GM19035 (cell line): ENCODE measurements around the gene MACO1.
"Not testable (repeated sequence)": the region's sequence is repeated elsewhere in the genome, so short reads cannot be mapped to it uniquely, and the experiment has no call there.

Experiments used
- ATAC-seq: cut with Tn5 transposase; IDR thresholded peaks from one replicate; pipeline ENCODE4 v1.9.1; 2021; ENCODE audit not compliant: unreplicated experiment

Gene MACO1

DNA sequence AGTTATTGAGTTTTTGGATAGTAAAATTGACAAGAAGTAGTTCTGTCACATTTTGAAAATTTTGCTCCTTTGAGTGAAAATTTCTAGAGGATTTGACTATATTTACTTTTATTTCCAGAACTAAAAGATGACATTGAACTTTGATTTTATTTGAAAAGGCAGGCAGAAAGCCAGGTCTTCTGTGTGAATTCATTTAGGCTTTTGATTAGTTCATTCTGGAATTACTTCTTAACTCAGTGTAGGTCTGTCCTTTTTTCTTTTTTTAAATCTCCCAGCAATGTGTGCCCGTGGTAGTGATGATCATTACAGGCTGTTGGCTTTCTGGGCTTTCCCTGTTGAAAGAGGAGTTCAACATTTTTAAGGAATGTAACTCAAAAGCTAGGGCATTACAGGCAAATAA, 53.8 kb downstream of the MACO1 start:
- no peak for ATAC-seq

DNA sequence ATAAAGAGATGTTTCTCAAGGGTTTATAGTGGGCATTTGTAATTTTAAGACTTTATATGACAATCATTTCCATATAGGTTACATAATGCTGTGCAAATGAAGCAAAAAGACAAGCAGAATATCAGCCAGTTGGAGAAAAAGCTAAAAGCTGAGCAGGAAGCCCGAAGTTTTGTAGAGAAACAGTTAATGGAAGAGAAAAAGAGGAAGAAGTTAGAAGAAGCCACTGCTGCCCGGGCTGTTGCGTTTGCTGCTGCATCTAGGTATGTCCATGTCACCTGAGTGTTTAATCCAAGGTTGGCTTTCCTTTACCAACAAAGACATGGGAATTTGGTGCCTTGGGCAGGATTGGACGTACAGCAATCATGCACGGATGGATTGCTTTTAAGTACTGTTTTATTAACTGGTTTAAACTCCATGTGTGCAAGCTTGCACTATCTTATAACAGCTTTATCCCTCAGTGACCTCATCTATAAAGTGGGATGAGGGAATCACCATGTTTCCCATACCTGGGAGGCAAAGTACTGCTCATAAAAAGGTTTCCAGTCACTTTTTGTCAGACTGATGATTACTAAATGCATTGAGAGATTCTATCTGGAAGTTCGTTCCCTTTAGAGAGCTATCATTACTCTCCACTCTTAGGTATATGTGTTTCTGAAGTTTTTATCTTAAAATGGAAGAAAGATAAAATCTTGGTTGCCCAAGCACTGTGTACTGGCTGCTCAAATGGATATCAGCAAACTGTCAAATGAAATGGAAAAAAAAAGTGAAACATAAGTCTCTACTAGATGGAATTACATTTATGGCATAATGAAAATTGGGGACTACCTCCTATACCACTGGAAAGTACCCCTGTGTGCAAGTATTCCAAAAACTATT, 55.1 kb downstream of the MACO1 start:
- no peak for ATAC-seq

DNA sequence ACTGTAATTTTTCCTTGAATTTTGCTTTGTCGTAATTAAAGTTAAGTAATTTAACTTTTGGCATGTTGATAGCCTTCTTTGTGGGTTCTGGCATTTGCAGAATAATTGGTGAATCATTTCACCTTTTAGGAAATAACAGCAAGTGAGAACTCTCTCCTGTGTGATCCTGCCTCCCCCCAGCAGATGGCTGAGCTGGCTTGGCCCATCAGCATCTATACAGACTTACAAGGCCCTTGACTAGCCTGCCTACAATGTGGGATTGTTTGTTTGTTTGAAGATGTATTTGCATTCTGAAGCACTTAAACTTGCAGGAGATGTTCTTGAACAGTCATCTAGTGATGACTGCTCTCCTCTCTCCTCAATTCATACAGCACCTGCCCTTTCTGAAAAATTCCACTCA, 55.9 kb downstream of the MACO1 start:
- ATAC-seq, result no peak

DNA sequence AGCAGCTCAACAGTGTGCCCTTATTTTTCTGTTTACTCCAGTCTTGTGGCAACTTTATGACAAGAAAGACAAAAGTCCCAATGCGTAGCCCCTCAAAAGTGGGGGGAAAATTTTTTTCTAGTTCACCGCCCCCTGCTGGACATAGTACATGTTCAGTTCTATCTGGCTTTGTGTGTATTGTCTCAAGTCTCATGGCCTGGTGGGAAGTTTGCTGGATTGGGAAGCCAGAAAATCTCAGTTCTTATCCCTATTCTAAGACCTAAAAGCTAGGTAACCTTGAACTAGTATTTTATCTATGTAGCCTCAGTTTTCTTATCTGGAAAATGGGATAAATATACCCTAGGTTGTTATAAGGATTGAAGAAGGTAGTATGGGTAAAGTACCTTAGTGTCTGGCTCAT, 56.9 kb downstream of the MACO1 start:
- no peak for ATAC-seq

DNA sequence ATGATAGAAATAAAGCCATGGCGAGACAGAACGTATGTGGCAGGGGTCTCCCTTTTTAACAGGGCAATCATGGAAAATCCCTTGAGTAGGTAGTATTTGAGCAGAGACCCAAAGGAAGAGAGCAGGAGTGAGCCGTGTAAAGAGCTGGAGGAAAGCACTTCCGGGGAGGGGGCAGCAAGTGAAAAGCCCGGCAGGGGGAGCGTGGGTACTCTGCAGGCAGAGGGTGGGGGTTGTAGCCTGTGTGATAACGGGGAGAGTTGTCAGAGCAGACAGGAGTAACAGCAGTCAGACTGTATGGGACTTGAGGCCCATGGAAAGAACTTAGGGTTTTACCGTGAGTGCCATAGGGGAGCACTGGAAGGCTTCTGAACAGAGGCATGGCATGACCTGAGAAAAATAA, 61.6 kb downstream of the MACO1 start:
- no peak for ATAC-seq

DNA sequence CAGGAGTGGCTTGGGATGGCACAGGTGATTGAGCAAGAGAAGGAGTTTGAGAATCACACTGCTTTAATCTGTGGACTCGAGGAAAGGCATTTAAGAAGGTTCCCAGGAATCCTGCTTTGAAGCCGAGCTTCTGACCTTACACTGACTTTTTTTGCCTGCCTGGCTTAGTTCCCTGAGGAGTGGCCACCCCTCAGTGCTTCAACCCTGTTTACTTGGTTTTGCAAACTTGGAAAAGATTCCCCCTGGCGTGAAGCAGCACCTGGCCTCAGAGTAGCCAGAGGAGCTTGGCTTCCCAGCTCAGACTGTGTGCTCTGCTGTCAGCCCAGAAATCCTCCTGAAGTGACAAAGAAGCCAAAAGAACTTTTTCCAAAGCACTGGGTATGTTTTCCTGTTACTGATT, 64.3 kb downstream of the MACO1 start:
- no peak for ATAC-seq

DNA sequence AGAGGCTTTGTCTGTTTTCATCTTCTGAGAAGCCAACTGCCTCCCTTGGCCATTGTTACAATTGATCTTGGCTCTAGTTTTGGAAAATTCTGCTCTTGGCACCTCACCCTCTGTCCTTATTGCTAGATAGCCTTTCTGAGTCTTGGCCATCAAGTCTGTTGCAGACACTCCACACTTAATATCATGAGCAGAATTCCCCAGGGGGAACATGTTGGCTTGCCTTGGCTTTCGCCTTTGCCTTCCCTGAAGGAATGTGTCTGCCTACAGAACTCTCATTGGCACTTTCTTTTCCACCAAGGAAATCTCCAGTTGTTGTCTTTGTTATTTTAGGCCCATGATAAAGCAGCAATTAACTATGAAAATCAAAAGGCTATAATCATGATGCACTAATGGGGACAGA, 70.0 kb downstream of the MACO1 start:
- ATAC-seq, result no peak

DNA sequence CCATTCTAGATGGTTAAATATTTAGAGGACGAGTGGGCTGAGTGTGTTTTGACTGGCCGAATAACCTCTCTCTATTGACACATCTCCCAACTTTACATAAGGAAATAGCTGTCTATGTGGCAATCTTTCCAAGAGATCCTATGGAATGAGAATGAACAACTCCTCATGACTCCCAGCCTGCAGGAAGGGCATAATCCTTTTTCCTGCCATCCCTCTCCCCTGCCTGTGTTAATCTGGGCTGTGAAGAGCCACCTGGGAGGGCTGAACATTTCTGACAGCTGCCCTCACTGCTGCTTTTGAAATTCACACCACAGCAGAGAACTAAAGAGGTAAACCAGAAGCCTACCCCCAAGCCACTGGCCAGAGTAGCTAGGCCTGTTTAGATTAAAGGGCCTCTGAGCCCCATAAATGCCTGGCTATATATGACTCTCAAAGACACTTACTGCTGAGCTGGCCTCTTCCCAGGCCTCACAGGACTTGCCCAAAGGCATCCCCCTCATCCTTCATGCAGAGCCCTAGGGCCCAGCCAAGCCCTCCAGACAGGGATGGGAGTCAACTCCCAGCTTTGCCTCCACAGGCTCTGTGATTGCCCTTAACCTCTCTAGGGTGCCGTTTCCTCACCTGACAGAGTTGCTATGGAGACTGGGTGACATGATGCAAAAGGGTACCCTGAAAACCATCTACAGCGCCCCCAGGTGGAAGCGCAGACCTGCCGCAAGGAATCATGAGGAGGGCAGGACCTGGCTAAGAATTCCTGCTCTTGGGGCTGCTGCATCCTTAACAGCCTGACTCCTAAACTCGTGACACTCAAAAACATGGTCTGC, 70.8 kb downstream of the MACO1 start:
- ATAC-seq, result no peak

DNA sequence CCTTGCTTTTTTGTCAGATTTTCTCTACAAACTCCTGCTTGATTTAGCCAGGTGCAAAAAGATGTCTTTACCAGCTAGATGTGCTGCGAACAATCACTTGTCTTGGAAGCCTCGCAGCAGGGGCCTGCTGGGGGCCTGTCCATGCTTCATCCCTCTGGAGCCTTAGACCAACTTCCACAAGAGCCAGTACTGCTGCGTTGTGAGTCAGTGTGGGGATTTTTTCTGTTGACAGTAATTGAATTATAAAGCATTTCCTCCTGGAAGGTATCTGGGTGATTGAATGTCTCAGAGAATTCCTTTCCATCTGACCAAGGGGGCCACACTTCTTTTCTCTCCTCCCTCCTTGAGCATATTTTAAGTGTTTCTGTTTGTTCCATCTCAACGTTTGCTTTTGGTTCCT, 72.3 kb downstream of the MACO1 start:
- ATAC-seq, result no peak

DNA sequence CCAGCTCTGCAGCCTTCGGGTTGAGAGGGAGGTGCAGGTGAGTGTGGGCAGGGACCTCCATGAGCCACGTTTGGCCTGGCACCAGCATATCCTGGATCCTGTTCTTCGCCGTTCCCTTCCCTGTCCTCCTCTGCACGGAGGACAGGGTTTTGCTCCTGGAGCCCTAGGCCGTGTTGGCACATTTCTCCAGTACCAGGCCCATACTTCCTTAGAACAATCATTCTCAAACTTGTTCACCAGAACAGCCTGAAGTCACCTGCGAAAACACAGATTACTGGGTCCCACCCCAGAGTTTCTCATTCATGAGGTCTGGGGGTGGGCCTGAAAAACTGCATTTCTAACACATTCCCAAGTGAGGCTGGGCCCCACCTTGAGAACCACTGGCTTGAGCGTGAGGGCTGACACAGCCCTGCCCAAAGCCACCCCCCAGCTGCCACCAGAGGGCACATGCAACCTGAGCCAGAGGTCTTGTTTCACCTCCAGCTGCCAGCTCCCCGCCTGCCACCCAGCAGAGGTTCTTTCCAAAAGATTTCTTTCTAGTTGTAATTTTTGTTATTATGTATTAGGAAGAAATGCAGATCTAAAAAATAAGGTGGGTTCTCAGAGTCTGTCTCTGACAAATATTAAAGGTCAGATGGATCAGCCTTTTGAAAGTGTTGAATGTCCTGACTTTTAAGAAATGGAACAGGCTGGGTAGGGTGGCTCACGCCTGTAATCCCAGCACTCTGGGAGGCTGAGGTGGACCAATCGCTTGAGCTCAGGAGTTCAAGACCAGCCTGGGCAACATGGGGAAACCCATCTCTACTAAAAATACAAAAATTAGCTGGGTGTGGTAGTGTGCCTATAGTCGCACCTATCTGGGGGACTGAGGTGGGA, 73.1 kb downstream of the MACO1 start:
- ATAC-seq, result no peak

DNA sequence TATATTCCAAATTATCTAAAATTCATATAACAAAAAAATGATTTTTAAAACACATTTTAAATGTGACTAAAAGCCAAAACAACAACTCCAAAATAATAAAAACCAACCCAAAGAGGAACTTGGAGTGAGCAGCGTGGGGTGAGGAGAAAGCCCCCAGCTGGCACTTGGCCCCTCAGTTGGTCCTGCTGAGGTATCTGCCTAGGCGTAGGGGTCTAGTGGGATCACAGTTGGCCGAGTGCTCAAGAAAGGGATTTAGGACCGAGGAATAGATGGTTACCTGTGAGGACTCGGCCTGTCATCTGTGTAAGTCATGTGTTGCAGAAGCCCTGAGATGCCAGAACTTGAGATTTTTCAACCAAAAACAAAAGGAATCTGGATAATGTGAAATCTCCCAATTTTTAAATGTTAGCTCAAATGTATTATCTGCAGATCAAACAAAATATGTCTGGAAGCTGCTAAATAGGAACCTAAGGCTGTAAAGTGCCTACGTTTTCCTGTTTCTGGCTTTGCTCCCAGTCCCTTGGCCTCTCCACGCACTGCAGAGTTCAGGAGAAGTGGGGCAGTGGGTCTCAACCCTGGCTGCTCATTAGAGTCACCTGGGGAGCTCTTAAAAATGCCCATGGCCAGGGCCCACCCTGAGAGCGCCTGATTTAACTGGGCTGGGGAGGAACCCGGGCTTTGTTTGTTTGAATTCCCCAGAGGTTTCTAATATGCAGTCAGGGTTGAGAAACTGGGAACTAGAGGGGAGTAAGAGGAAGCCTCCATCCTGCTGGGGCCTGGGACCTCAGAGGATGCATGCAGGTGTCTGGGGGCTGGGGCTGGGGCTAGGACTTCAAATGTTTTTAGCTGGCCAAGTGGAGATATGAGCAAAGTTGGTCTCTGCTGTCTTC, 74.3 kb downstream of the MACO1 start:
- no peak for ATAC-seq

DNA sequence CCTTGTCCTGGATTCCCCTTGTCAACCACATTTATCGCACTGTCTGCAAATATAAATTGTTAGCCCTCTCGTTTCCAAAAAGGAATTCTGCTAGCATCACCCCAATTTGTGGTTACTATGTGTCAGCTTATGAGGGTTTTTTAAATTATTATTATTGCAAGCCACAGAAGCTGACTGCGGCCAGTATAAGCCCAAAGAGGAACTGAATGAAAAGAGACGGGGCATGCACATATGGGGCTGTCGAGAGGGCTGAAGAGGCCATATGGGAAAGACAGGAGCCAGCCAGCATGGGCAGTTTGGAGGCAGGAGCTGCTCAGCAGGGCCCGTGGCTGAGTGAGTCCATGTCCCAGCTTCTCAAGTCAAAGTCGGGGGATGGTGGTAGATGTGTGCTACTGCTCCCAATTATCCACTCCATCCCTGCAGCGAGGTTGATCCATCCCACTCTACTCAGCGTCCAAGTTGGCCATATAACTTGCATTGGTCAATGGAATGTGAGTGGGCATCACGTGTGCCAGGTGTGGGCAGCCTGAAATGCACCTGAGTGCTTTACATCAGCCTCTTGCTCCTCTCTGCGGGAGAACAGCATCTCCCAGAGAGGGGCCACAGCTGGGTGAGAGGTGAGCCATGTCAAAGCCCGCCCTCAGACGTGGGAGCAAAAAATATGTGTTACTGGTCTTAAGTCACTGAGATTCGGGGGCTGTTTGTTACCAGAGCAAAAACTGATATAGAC, 75.1 kb downstream of the MACO1 start:
- ATAC-seq, result no peak

DNA sequence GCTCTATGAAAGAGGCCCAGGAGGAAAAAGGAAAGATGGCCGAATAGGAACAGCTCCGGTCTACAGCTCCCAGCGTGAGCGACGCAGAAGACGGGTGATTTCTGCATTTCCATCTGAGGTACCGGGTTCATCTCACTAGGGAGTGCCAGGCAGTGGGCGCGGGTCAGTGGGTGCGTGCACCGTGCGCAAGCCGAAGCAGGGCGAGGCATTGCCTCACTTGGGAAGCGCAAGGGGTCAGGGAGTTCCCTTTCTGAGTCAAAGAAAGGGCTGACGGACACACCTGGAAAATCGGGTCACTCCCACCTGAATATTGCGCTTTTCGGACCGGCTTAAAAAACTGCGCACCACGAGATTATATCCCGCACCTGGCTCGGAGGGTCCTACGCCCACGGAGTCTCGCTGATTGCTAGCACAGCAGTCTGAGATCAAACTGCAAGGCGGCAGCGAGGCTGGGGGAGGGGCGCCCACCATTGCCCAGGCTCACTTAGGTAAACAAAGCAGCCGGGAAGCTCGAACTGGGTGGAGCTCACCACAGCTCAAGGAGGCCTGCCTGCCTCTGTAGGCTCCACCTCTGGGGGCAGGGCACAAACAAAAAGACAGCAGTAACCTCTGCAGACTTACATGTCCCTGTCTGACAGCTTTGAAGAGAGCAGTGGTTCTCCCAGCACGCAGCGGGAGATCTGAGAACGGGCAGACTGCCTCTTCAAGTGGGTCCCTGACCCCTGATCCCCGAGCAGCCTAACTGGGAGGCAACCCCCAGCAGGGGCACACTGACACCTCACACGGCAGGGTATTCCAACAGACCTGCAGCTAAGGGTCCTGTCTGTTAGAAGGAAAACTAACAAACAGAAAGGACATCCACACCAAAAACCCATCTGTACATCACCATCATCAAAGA, 76.1 kb downstream of the MACO1 start:
- ATAC-seq, result not testable (repeated sequence)

DNA sequence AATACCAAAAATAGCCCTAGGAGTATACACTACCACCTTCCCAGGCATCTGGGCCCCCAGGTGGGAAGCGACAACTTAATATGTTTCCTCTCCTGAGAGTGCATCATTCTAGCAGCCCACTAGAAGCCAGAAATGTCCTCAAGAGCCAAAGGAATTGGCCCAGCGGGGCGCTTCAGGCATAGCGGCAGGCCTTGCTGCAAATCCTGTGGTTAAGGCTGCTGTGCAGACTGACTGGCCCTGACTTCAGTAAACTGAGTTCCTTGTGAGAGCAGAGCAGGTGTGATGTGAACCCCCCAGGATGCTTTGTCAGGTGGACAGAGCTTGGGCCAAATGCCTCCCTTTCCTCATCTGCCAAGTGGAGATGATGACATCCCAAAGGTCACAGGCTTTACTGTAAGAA, 83.0 kb downstream of the MACO1 start:
- no peak for ATAC-seq

DNA sequence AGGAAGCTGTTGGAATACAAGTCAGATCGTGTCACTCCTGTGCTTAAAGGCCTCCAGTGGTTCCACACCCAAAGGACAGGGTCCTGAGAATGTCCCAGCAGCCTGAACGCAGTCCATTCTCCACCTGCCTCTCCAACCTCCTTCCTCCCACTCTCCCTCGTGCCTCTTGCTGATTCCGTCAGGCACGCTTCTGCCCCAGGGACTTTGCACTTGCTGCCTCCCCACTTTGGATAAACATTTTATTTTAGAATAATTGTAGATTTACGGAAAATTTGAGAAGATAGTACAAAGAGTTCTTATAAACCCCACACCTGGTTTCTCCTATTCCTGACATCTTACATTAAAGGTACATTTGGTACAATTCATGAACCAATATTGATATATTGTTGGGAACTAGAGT, 84.3 kb downstream of the MACO1 start:
- ATAC-seq, result no peak

DNA sequence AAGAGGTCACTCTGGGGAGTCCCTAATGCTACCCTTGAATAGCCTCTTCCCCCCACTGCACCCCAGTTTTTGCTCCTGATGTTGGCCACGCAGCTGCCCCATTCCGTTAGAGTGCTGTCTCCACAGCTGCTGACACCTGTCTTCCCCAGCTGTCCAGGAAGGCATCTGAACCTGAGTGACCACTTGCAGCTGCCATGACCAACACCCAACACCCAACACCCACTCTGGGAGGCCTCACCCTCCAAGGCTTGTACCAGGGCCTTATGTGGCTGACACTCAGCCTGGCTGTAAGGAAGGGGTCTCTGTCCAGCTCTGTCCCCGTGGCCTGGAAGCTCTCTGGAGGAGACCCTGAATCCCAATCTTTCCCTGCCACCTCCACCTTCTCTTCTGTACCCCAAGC, 86.0 kb downstream of the MACO1 start:
- no peak for ATAC-seq

DNA sequence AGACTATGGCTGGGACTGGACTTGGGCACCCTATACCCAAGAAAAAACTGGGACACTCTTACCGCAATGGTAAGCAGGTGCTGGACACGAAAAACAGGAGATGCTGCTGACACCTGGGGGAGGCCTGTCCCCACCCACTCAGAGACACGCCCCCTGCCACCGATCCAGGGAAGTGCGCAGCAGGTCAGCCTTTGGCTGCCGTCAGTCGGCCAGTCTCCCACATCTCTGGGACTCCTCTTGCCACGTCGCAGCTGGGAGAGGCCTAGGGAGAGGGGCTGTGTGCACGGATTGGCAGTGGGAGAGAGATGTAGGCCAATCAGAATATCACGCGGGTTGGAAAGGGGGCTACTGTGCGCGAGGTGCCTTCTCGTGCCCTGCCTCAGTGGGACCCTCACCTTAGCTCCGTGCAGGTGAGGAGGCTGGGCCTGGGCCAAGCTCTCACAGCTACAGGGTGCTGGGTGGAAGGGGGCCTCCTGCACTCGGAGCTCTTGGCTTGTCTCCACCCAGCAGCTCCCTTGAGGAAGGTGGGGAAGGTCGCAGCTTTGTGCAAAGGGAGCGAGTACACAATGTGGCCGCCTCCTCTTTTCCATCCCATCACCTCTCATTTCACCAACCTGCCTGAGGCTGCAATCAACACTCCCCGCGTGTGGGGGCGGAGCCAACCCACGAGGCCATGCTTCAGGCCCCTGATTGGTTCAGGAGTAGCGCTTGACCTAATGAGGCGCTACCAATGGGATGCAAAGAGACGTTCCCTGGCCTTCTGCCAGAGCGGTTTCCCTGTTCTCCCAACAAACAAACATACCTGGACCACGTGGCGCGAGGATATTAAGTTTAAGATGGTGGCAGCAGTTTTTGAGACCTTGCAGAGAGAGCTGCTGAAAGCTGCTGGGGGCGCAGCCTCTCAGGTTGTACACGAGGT, 87.0 kb downstream of the MACO1 start:
- no peak for ATAC-seq

DNA sequence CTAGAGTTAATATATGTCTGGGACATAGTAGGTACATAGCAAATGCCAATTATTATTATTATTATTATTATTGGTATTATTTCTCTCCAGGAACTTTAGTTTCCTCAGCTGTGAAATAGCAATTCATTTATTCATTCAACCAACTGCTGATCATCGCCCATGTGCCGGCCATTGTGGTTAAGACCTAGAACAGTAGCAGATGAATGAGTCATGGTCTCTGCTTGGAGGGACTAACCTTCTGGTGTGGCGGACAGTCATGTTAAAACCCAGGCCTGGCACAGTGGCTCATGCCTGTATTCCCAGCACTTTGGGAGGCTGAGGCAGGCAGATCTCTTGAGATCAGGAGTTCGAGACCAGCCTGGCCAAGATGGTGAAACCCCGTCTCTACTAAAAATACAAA, 88.9 kb downstream of the MACO1 start:
- no peak for ATAC-seq
